ENCODE results near the gene CKAP5.

The CKAP5 gene

GRCh38 chr11:46698597-46698996 is 147.5 kb downstream of the CKAP5 start:
- DNase-seq (ENCODE audit: low read depth in 2 of 2), result no peak

DNA sequence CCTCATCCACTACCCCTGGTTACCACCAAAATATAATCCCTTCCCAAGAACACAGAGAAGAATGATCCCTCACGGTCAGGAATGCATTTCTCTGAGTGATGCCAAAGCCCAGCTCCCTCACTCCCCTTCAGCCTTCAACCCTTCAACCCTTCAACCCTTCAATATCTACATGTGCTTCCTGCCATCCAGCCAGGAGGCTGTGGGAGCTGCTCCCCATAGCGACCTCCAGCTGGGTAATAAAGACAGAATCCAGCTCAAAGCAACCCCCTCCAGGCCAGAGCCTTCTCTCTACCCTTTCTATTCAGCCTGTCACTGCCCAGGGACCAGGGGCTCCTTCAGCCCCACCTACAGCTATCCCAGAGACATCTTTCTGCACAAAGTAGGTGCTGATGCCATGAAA is 148.4 kb downstream of the CKAP5 start:
- DNase-seq (ENCODE audit: low read depth in 2 of 2), result no peak

GRCh38 chr11:46697303-46697702 is 148.8 kb downstream of the CKAP5 start:
- no peak for DNase-seq (ENCODE audit: low read depth in 2 of 2)

DNA sequence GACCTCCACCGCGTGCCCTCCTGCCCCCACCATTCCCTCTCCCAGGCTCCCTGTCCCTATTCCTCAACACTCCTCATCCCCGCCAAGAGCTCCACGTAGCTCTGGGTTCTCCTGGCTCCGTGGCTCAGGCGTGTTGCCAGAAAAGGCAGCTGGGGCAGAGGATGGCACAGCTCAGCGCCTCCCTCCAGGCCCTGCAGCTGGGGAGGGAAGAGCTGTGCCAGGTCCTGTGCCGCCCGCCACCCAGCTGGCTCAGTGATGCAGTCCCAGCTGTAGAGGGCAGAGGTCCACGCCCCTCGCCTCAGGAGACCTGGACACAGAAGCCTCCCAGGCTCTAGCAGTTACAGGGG is 149.9 kb downstream of the CKAP5 start:
- no peak for DNase-seq (ENCODE audit: low read depth in 2 of 2)

DNA sequence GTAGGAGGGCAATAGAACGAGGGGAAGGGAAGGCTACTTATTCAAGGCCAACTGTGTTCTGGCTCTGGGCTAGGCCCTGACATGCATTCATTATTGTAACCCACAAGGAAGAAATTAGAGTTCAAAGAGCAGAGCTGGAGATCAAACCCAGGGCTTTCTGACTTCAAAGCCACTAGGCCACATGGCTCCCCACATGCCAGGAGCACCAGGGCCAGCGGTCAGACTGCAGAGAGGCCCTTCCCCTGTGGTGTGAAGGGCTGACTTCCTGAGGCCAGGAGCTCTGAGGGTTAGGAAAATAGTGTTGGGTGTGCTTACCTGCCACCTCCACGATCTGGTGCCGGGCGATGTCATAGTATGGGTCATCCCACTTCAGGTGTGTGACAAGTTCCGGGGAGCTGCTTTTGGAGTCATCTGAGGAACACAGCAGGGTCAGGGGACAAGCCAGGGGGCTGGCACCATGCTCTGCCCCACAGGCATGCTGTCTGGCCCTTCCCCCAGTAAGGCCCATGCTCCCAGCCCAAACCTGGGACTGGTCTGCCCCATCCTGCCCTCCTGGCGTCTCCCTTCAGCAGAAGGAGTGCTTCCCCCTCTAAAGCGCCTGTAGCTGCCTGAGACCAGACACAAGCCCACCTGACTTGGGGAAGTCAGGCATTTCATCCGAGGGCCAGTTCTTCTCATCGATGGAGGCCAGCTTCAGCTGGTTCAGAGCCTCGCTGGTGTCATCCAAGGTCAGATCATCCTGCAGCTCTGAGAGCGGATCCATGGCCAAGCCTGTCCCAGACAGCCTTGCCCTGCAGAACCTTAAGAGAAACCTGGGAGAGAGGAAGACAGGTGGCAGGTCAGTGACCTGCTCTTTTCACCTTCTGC is 150.5 kb downstream of the CKAP5 start:
- DNase-seq (ENCODE audit: low read depth in 2 of 2), result no peak

DNA sequence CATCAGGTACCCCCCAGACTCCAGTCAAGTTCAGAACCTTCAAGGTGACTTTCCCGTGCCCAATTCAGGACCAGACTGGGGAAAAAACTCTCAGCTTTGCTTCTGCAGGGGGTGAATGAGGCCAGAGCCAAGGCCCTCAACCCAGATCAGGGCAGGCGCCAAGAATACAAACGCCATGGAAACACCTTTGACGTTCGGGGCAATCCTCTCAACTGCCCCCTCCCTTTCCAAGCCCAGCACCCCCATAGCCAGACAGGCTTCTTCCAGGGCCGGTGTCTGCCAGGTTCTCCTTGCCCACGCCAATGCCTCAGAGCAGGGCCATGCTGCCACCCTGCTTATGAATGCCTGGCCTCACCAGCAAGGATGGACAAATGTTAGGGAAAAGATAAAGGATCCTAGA is 151.5 kb downstream of the CKAP5 start:
- no peak for DNase-seq (ENCODE audit: low read depth in 2 of 2)

DNA sequence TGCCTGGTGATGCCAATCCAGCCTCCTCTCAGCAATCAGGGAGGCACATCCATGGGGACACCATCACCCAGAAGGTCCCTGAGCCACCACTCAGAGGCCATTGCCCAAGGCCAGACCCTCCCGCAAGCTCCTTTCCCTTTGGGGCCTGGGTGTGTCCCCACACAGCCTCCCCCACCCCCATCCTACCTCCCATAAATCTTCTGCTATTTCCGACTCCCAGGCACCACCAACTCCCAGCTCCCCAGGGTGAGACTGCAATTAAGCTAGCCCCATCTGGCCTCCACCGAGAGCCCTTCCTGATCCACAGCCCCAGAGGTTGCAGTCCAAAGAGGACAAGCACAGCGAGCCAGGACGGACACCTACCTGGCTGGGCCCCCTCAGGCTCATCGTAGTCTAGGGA is 152.0 kb downstream of the CKAP5 start:
- DNase-seq (ENCODE audit: low read depth in 2 of 2), result no peak

DNA sequence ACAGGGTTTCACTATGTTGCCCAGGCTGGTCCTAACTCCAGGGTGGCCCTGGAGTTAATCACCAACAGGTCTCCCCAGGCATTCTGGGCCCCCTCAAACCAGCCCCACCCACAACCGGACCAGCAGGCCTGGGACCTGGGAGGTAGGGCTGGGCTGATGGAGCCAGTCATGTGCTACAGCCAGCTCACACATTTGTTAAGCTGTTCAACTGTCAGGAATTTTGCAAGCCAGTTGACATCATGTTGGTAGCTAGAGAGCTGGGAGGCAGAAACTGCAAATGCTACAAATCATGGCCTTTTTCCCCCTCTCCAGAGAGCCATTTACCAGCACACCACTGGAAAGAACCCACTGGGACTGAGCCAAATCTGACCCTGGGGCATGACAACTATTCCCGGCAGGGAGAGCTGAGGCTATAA is 152.5 kb downstream of the CKAP5 start:
- DNase-seq (ENCODE audit: low read depth in 2 of 2), result no peak
